Stimulated activated effector memory CD8-positive, alpha-beta T cell treated with anti-CD3 and anti-CD28 coated beads, Interleukin-12 subunit alpha, Interleukin-12 subunit beta, amount 100 ng/mL, for 72 hours (primary cell): ENCODE results near the gene ATP8B4.
"Not testable (repeated sequence)": the region's sequence is repeated elsewhere in the genome, so short reads cannot be mapped to it uniquely, and the experiment has no call there.

Source experiments
- ATAC-seq: fragments of 150-1000 bp; cut with Tn5 transposase; 2 replicates; pipeline ENCODE4 v1.10.0; 2021
- DNase-seq, 2 donors: peaks; one replicate each; pipeline ENCODE4 v3.0.0; 2021 to 2022; ENCODE audit warnings: low spot score in 2 of 2
- H3K27ac Mint-ChIP-seq: one replicate; pipeline ENCODE4 v1.8.0; 2022; ENCODE audit warnings: mild to moderate bottlenecking, mixed read lengths
- H3K36me3 Mint-ChIP-seq: one replicate; pipeline ENCODE4 v1.8.0; 2022; ENCODE audit warnings: mild to moderate bottlenecking, mixed read lengths
- H3K4me1 Mint-ChIP-seq: one replicate; pipeline ENCODE4 v1.8.0; 2022; ENCODE audit warnings: mixed read lengths
- H3K4me3 Mint-ChIP-seq: one replicate; pipeline ENCODE4 v1.8.0; 2022; ENCODE audit warnings: mild to moderate bottlenecking, mixed read lengths
- H3K9me3 Mint-ChIP-seq: one replicate; pipeline ENCODE4 v1.8.0; 2022; ENCODE audit warnings: mixed read lengths

Gene ATP8B4

DNA sequence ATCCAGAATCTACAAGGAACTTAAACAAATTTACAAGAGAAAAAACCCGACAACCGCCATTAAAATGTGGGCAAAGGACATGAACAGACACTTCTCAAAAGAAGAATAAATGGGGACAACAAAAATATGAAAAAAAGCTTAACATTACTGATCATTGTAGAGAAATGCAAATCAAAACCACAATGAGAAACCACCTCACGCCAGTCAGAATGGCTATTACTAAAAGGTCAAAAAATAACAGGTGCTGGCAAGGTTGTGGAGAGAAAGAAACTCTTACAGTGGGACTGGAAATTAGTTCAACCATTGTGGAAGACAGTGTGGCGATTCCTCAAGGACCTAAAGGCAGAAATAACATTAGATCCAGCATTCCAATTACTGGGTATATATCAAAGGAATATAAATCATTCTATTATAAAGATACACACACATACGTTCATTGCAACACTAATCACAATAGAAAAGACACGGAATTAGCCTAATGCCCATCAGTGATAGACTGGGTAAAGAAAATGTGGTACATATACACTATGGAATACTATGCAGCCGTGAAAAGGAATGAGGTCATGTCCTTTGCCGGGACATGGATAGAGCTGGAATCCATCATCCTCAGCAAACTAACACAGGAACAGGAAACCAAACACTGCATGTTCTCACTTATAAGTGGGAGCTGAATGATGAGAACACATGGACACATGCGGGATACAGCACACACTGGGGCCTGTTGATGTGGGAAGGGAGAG, 155.8 kb downstream of the ATP8B4 start:
- H3K27ac Mint-ChIP-seq, H3K4me1 Mint-ChIP-seq, H3K4me3 Mint-ChIP-seq, H3K9me3 Mint-ChIP-seq, ATAC-seq, DNase-seq: not testable (repeated sequence)
- H3K36me3 Mint-ChIP-seq = peaks cover 10% of the 10 kb centered on the region

DNA sequence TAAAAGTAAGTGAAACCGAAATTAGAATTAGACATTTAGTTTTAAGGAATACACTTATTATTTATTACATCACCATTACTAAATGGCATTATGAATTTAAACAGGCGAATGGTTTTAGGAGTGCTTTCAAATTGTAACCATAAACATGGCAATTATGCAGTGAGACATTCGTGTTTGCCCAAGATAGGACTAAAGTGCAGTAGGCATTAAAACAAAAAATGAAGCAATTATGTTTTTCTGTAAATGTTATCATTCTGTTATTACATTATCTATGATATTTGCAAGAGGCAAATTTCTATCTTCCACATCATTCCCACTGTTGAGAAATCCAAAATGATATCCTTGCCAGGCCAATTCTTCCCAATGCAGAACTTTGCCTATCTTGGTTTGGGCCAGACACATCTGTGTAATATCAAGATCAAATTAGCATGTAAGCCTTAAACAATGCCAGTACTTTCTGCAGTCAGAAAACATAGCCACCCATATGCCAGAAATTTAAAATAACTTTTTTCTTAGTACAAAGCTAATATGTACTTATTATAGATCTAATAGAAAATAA, 156.9 kb downstream of the ATP8B4 start:
- no peak for ATAC-seq
- no peak for DNase-seq
- no peak overlapping the region for H3K27ac Mint-ChIP-seq
- no peak overlapping the region for H3K4me3 Mint-ChIP-seq
- H3K9me3 Mint-ChIP-seq = peaks cover 5% of the 10 kb centered on the region
- no peaks in the 10 kb centered on the region for H3K4me1 Mint-ChIP-seq
- H3K36me3 Mint-ChIP-seq = peaks cover 5% of the 10 kb centered on the region

DNA sequence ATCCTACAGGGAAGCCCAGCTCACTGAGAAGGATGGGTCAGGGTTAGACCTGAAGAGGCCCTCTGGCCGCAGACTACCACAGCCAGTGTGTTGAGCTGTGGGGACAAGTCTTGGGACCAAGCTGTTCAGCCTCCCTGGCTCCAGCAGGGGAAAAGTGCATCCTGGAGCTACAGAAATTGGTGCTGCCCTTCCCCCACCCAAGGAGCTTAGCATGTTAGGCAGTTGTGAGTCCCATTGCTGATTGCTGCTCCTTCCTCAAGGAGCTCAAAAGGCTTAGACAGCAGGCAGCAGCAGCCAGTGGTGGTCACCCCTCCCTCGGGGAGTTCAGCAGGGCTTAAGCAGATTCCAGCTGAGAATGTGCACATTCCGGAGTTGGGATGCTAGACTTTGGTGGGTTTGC, 165.6 kb downstream of the ATP8B4 start:
- ATAC-seq = no peak
- H3K4me3 Mint-ChIP-seq = no peak overlapping the region
- no peaks in the 10 kb centered on the region for H3K4me1 Mint-ChIP-seq

GRCh38 chr15:49946681-49947080, 172.4 kb downstream of the ATP8B4 start:
- DNase-seq (no peak), ATAC-seq (no peak)
- Mint-ChIP-seq H3K36me3 (no peaks in the 10 kb centered on the region), H3K4me3 (no peak overlapping the region), H3K9me3 (peaks cover 23% of the 10 kb centered on the region), H3K4me1 (no peaks in the 10 kb centered on the region), H3K27ac (no peak overlapping the region)

More for the DNA sequence above, 165.6 kb downstream of the ATP8B4 start:
- peaks cover 12% of the 10 kb centered on the region for H3K36me3 Mint-ChIP-seq
- no peak for DNase-seq
- H3K27ac Mint-ChIP-seq = no peak overlapping the region
- peaks cover 14% of the 10 kb centered on the region for H3K9me3 Mint-ChIP-seq

DNA sequence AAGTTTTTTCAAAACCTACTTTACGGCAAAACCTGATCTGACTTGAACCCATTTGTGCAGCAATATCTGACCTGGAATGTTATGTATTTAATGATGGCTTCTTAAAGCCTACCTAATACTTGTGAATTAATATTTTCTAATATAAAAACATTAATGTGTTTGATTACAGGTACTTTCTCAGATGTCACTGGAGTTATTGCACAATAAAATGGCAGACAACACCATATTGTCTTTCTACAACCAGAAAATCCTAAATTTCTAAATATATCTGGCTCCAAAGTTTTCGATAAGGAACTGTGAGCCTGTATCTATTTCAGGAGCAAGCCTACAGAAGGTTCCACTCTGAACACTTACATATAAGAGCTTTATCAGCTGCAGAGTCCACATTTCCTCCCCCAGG, 184.5 kb downstream of the ATP8B4 start:
- no peak for DNase-seq
- ATAC-seq = no peak
- Mint-ChIP-seq H3K4me1 (no peaks in the 10 kb centered on the region), H3K9me3 (no peaks in the 10 kb centered on the region), H3K36me3 (peaks cover 6% of the 10 kb centered on the region), H3K27ac (no peak overlapping the region), H3K4me3 (no peak overlapping the region)

GRCh38 chr15:49927189-49927861, 191.7 kb downstream of the ATP8B4 start:
- no peaks in the 10 kb centered on the region for H3K9me3 Mint-ChIP-seq
- H3K36me3 Mint-ChIP-seq = peaks cover 6% of the 10 kb centered on the region
- DNase-seq = no peak
- ATAC-seq = no peak
- no peaks in the 10 kb centered on the region for H3K4me1 Mint-ChIP-seq
- no peak overlapping the region for H3K4me3 Mint-ChIP-seq
- no peak overlapping the region for H3K27ac Mint-ChIP-seq

GRCh38 chr15:49926740-49927139, 192.3 kb downstream of the ATP8B4 start:
- ATAC-seq = no peak
- no peaks in the 10 kb centered on the region for H3K4me1 Mint-ChIP-seq
- H3K4me3 Mint-ChIP-seq = no peak overlapping the region
- H3K27ac Mint-ChIP-seq = no peak overlapping the region
- peaks cover 11% of the 10 kb centered on the region for H3K36me3 Mint-ChIP-seq
- no peak for DNase-seq
- H3K9me3 Mint-ChIP-seq = no peaks in the 10 kb centered on the region

GRCh38 chr15:49923671-49924070, 195.4 kb downstream of the ATP8B4 start:
- peaks cover 19% of the 10 kb centered on the region for H3K36me3 Mint-ChIP-seq
- no peak overlapping the region for H3K27ac Mint-ChIP-seq
- no peak overlapping the region for H3K4me3 Mint-ChIP-seq

GRCh38 chr15:49919034-49919433, 200.0 kb downstream of the ATP8B4 start:
- Mint-ChIP-seq H3K9me3 (no peaks in the 10 kb centered on the region), H3K27ac (no peak overlapping the region), H3K4me1 (no peaks in the 10 kb centered on the region), H3K36me3 (peaks cover 24% of the 10 kb centered on the region), H3K4me3 (no peak overlapping the region)
- ATAC-seq (no peak), DNase-seq (no peak)

More at GRCh38 chr15:49923671-49924070, 195.4 kb downstream of the ATP8B4 start:
- H3K4me1 Mint-ChIP-seq = no peaks in the 10 kb centered on the region
- ATAC-seq = no peak
- no peak for DNase-seq
- no peaks in the 10 kb centered on the region for H3K9me3 Mint-ChIP-seq

DNA sequence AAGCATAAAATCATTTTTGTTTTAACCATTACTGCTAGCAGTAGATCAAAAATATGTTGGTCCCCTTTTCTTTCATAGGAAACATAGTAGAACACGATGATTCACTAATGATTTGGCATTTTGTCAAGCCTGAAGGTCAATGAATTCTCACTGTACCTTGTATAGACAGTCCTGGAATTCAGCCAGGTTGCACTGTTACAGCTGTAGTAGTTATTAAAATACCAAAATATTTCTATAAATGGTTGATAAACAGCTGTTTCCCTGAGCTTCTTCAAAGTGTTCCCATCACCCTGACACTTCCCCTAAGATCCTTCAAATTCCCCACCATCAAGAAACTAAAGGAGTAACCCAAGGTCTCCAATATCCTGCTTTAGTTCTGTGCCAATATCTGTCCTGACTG, 200.9 kb downstream of the ATP8B4 start:
- ATAC-seq (no peak), DNase-seq (no peak)

GRCh38 chr15:49916998-49917397, 202.0 kb downstream of the ATP8B4 start:
- ATAC-seq (no peak), DNase-seq (no peak)
- Mint-ChIP-seq H3K4me3 (no peak overlapping the region), H3K4me1 (no peaks in the 10 kb centered on the region), H3K36me3 (peaks cover 31% of the 10 kb centered on the region), H3K9me3 (no peaks in the 10 kb centered on the region), H3K27ac (no peak overlapping the region)

More for the DNA sequence above, 200.9 kb downstream of the ATP8B4 start:
- Mint-ChIP-seq H3K4me1 (no peaks in the 10 kb centered on the region), H3K9me3 (no peaks in the 10 kb centered on the region), H3K27ac (no peak overlapping the region), H3K4me3 (no peak overlapping the region), H3K36me3 (peaks cover 29% of the 10 kb centered on the region)

GRCh38 chr15:49915822-49916221, 203.2 kb downstream of the ATP8B4 start:
- ATAC-seq (no peak), DNase-seq (no peak)
- H3K9me3 Mint-ChIP-seq = peaks cover under 1% of the 10 kb centered on the region
- peaks cover 31% of the 10 kb centered on the region for H3K36me3 Mint-ChIP-seq
- no peaks in the 10 kb centered on the region for H3K4me1 Mint-ChIP-seq
- no peak overlapping the region for H3K27ac Mint-ChIP-seq
- H3K4me3 Mint-ChIP-seq = no peak overlapping the region

GRCh38 chr15:49908933-49909295, 210.1 kb downstream of the ATP8B4 start:
- H3K27ac Mint-ChIP-seq = no peak overlapping the region

GRCh38 chr15:49908236-49908932, 210.6 kb downstream of the ATP8B4 start:
- Mint-ChIP-seq H3K4me1 (no peaks in the 10 kb centered on the region), H3K27ac (no peak overlapping the region), H3K36me3 (peaks cover 29% of the 10 kb centered on the region), H3K9me3 (peaks cover 6% of the 10 kb centered on the region), H3K4me3 (no peak overlapping the region)
- ATAC-seq (no peak), DNase-seq (no peak)

More at GRCh38 chr15:49908933-49909295, 210.1 kb downstream of the ATP8B4 start:
- no peak overlapping the region for H3K4me3 Mint-ChIP-seq
- peaks cover 31% of the 10 kb centered on the region for H3K36me3 Mint-ChIP-seq
- H3K4me1 Mint-ChIP-seq = no peaks in the 10 kb centered on the region
- H3K9me3 Mint-ChIP-seq = peaks cover 6% of the 10 kb centered on the region
- ATAC-seq (peak; percentile 40), DNase-seq (no peak)

GRCh38 chr15:49906966-49907365, 212.1 kb downstream of the ATP8B4 start:
- DNase-seq = no peak
- H3K36me3 Mint-ChIP-seq = peaks cover 16% of the 10 kb centered on the region
- H3K4me3 Mint-ChIP-seq = no peak overlapping the region
- H3K4me1 Mint-ChIP-seq = no peaks in the 10 kb centered on the region
- H3K9me3 Mint-ChIP-seq = peaks cover 6% of the 10 kb centered on the region
- ATAC-seq = no peak
- H3K27ac Mint-ChIP-seq = no peak overlapping the region
